Trophoblast cell (in vitro differentiated cells and primary cell): Measurements from ENCODE around the gene PTPRN2.

Experiments used
- DNase-seq, 2 donors: peaks; one replicate each; pipeline ENCODE4 v3.0.0-alpha.2; 2016
- H2AFZ ChIP-seq: 2 replicates; pipeline ENCODE4 v1.6.1; 2013; ENCODE audit warnings: low read length, moderate library complexity, mild to moderate bottlenecking; ENCODE audit not compliant: insufficient read depth, poor library complexity
- H2AK5ac ChIP-seq: 2 replicates; pipeline ENCODE4 v1.6.1; 2013; ENCODE audit warnings: mild to moderate bottlenecking, low read length
- H2BK120ac ChIP-seq: 2 replicates; pipeline ENCODE4 v1.6.1; 2013; ENCODE audit warnings: low read length, mild to moderate bottlenecking, moderate library complexity; ENCODE audit not compliant: insufficient read depth, poor library complexity
- H2BK12ac ChIP-seq: 2 replicates; pipeline ENCODE4 v1.6.1; 2013; ENCODE audit warnings: mild to moderate bottlenecking, low read length, moderate library complexity
- H2BK5ac ChIP-seq: 2 replicates; pipeline ENCODE4 v1.6.1; 2013; ENCODE audit warnings: low read length, low read depth, moderate library complexity, mild to moderate bottlenecking; ENCODE audit not compliant: poor library complexity
- H3K14ac ChIP-seq: 2 replicates; pipeline ENCODE4 v1.6.1; 2013; ENCODE audit warnings: mild to moderate bottlenecking, low read length
- H3K18ac ChIP-seq: 2 replicates; pipeline ENCODE4 v1.6.1; 2013; ENCODE audit warnings: mild to moderate bottlenecking, low read length
- H3K23ac ChIP-seq: 2 replicates; pipeline ENCODE4 v1.6.1; 2013; ENCODE audit warnings: low read length
- H3K27ac ChIP-seq: 2 replicates; pipeline ENCODE4 v1.5.1; 2013; ENCODE audit warnings: low read depth, mild to moderate bottlenecking, inconsistent platforms, low read length, moderate library complexity
- H3K27me3 ChIP-seq: 2 replicates; pipeline ENCODE4 v1.6.1; 2013; ENCODE audit warnings: inconsistent platforms, mild to moderate bottlenecking, low read length, moderate library complexity; ENCODE audit not compliant: insufficient read depth
- H3K36me3 ChIP-seq, 2 experiments: 1 replicate in 1 of 2; 2 replicates in 1 of 2; pipeline ENCODE4 v1.6.1; 2013; ENCODE audit warnings: low read length in 2 of 2, mild to moderate bottlenecking in 2 of 2, moderate library complexity in 1 of 2; ENCODE audit not compliant: insufficient read depth in 2 of 2, control insufficient read depth in 1 of 2
- H3K4ac ChIP-seq: 2 replicates; pipeline ENCODE4 v1.6.1; 2013; ENCODE audit warnings: low read depth, mild to moderate bottlenecking, low read length, moderate library complexity
- H3K4me1 ChIP-seq, 2 experiments: 1 replicate in 1 of 2; 2 replicates in 1 of 2; pipeline ENCODE4 v1.6.1; 2013; ENCODE audit warnings: low read length in 2 of 2, mild to moderate bottlenecking in 2 of 2, moderate library complexity in 1 of 2; ENCODE audit not compliant: insufficient read depth in 2 of 2, control insufficient read depth in 1 of 2
- H3K4me2 ChIP-seq: 2 replicates; pipeline ENCODE4 v1.6.1; 2013; ENCODE audit warnings: inconsistent platforms, mild to moderate bottlenecking, low read length, moderate library complexity
- H3K4me3 ChIP-seq: 2 replicates; pipeline ENCODE4 v1.5.1; 2013; ENCODE audit warnings: mild to moderate bottlenecking, low read depth, low read length, inconsistent platforms
- H3K79me1 ChIP-seq: one replicate; pipeline ENCODE4 v1.6.1; 2013; ENCODE audit warnings: low read length
- H3K79me2 ChIP-seq: 2 replicates; pipeline ENCODE4 v1.6.1; 2013; ENCODE audit warnings: low read length, mild to moderate bottlenecking; ENCODE audit not compliant: control insufficient read depth, insufficient read depth, poor library complexity
- H3K9ac ChIP-seq: 2 replicates; pipeline ENCODE4 v1.6.1; 2013; ENCODE audit warnings: mild to moderate bottlenecking, low read length
- H3K9me3 ChIP-seq: 2 replicates; pipeline ENCODE4 v1.6.1; 2013; ENCODE audit warnings: low read depth, mild to moderate bottlenecking, control low read depth, inconsistent platforms, low read length; ENCODE audit not compliant: insufficient read depth
- H4K12ac ChIP-seq: 2 replicates; pipeline ENCODE4 v1.6.1; 2013; ENCODE audit warnings: low read depth, mild to moderate bottlenecking, low read length, moderate library complexity
- H4K8ac ChIP-seq: 2 replicates; pipeline ENCODE4 v1.6.1; 2013; ENCODE audit warnings: low read depth, mild to moderate bottlenecking, low read length, moderate library complexity
- H4K91ac ChIP-seq: one replicate; pipeline ENCODE4 v1.6.1; 2013; ENCODE audit warnings: low read depth, mild to moderate bottlenecking, low read length, moderate library complexity
- WGBS: extraction: QIAGEN DNeasy Blood & Tissue Kit; methylation state at CpG from one replicate; pipeline ENCODE4 v1.1.7; 2013; ENCODE audit warnings: missing lambda C conversion rate; ENCODE audit not compliant: insufficient read length, insufficient coverage; ENCODE audit errors: extremely low coverage; 5-methylcytosine and 5-hydroxymethylcytosine counted together

The PTPRN2 gene

GRCh38 chr7:158395780-158396278 lies 191.8 kb downstream of the PTPRN2 start:
- Histone ChIP-seq H4K12ac (no peak overlapping the region), H3K79me1 (no peaks in the 10 kb centered on the region), H3K4me3 (no peak overlapping the region), H2BK12ac (no peak overlapping the region), H3K27ac (no peak overlapping the region), H3K36me3 (no peaks in the 10 kb centered on the region), H3K4me2 (no peak overlapping the region), H3K27me3 (no peaks in the 10 kb centered on the region), H2BK120ac (no peak overlapping the region), H3K14ac (no peak overlapping the region), H2BK5ac (no peak overlapping the region), H3K79me2 (no peaks in the 10 kb centered on the region), H3K9me3 (peaks cover 15% of the 10 kb centered on the region), H3K23ac (no peak overlapping the region), H4K8ac (no peak overlapping the region), H3K18ac (no peak overlapping the region), H2AFZ (no peak overlapping the region), H4K91ac (no peak overlapping the region), H3K4me1 (no peaks in the 10 kb centered on the region), H3K9ac (no peak overlapping the region), H2AK5ac (no peak overlapping the region), H3K4ac (no peak overlapping the region)
- DNase-seq = no peak
- WGBS = no CpG with 5 or more reads among the region's 28 CpGs

- Histone ChIP-seq H3K4ac (no peak overlapping the region), H3K18ac (no peak overlapping the region), H3K4me1 (no peaks in the 10 kb centered on the region), H3K27me3 (no peaks in the 10 kb centered on the region), H4K12ac (no peak overlapping the region), H3K9me3 (peaks cover 15% of the 10 kb centered on the region), H3K9ac (no peak overlapping the region), H3K79me1 (no peaks in the 10 kb centered on the region), H4K91ac (no peak overlapping the region), H3K23ac (no peak overlapping the region), H2BK5ac (no peak overlapping the region), H2BK120ac (no peak overlapping the region), H3K27ac (no peak overlapping the region), H3K14ac (no peak overlapping the region), H2BK12ac (no peak overlapping the region), H4K8ac (no peak overlapping the region), H3K36me3 (no peaks in the 10 kb centered on the region), H3K4me3 (no peak overlapping the region), H3K4me2 (no peak overlapping the region), H2AFZ (no peak overlapping the region), H2AK5ac (no peak overlapping the region), H3K79me2 (no peaks in the 10 kb centered on the region)
- no CpG with 5 or more reads among the region's 46 CpGs for WGBS
- no peak for DNase-seq
These were observed 192.3 kb downstream of the PTPRN2 start for GRCh38 chr7:158395349-158395748.

DNA sequence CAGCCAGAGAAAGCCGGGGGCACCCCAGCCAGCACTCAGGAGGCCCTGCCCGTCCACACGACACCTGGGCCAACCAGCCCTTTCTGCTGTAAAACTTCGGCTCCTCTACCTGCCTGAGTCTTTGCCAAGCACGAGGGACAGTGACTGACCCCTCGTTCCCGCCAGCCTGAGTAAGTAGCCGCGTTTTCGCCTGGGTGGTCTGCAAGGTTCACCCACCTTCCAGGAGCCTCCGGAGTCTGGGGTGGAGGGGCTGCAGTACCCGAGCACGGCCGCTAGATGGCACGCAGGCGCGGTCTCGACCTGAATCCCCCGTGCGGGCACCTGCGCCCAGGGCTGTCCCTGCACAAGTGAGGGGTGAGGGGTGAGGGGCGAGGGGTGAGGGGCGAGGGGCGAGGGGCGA lies 192.7 kb downstream of the PTPRN2 start:
- Histone ChIP-seq H2AFZ (no peak overlapping the region), H3K79me2 (no peaks in the 10 kb centered on the region), H3K27ac (no peak overlapping the region), H4K91ac (no peak overlapping the region), H3K4me2 (no peak overlapping the region), H3K9me3 (peaks cover 17% of the 10 kb centered on the region), H4K8ac (no peak overlapping the region), H3K4me3 (no peak overlapping the region), H3K36me3 (no peaks in the 10 kb centered on the region), H2BK5ac (no peak overlapping the region), H2BK120ac (no peak overlapping the region), H3K9ac (no peak overlapping the region), H3K23ac (no peak overlapping the region), H4K12ac (no peak overlapping the region), H3K18ac (no peak overlapping the region), H3K4ac (no peak overlapping the region), H2BK12ac (no peak overlapping the region), H3K4me1 (no peaks in the 10 kb centered on the region), H2AK5ac (no peak overlapping the region), H3K27me3 (no peaks in the 10 kb centered on the region), H3K79me1 (no peaks in the 10 kb centered on the region), H3K14ac (no peak overlapping the region)
- peak in 1 of 2 donors; percentile 15 for DNase-seq
- WGBS = no CpG with 5 or more reads among the region's 25 CpGs

DNA sequence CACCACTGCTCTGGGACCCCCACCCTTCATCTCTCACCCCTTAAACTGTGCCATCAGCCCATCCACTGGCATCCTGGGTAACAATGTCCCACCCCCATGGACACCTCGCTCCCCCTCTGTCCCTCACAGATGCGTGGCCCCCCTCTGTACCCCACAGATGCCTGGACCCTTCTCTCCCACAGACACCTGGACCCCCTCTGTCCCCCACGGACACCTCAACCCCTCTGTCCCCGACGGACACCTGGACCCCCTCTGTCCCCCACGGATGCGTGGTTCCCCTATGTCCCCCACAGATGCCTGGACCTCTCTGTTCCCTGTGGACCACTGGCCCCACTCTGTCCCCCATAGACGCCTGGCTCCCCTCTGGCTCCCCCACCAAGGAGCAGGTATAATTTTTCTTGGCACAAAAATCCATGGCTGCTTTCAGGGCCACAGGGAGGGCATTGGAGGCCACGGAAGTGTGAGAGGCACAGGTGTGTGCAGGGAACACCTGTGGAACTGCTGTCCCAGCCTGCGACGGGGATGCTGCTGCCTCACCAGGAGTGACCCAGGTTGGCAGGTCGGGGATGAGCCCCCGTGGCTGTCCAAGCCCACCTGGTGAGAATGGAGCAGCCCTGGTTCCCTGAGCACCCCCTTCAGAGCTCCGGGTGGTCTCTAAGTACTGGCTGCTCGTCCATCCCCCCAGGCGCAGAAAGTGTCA lies 193.5 kb downstream of the PTPRN2 start:
- Histone ChIP-seq H3K4ac (no peak overlapping the region), H4K91ac (no peak overlapping the region), H3K27ac (no peak overlapping the region), H3K9me3 (peaks cover 15% of the 10 kb centered on the region), H4K12ac (no peak overlapping the region), H2BK5ac (no peak overlapping the region), H4K8ac (no peak overlapping the region), H3K79me2 (no peaks in the 10 kb centered on the region), H2BK12ac (no peak overlapping the region), H3K9ac (no peak overlapping the region), H3K4me1 (no peaks in the 10 kb centered on the region), H3K18ac (no peak overlapping the region), H3K4me2 (no peak overlapping the region), H3K36me3 (no peaks in the 10 kb centered on the region), H3K14ac (no peak overlapping the region), H2AK5ac (no peak overlapping the region), H2AFZ (no peak overlapping the region), H2BK120ac (no peak overlapping the region), H3K79me1 (no peaks in the 10 kb centered on the region), H3K27me3 (no peaks in the 10 kb centered on the region), H3K23ac (no peak overlapping the region), H3K4me3 (no peak overlapping the region)
- WGBS = no CpG with 5 or more reads among the region's 16 CpGs
- no peak for DNase-seq
